ENCODE measurements around the gene ANTXR1.

The ANTXR1 gene

GRCh38 chr2:69247583-69247982 is 234.6 kb downstream of the ANTXR1 start:
- Histone ChIP-seq H3K18ac (ENCODE audit: low read depth in 1 of 2, low read length in 2 of 2) (peak overlapping the region in 1 of 2 experiments; percentile 1), H3K27ac (ENCODE audit: low read length, poor library complexity, severe bottlenecking) (no peak overlapping the region), H3K79me1 (replicated peaks; ENCODE audit: low read length, poor library complexity, severe bottlenecking) (no peaks in the 10 kb centered on the region), H3K4me1 (ENCODE audit: control insufficient read depth, insufficient read depth, low read depth, low read length) (no peaks in the 10 kb centered on the region), H3K4me2 (ENCODE audit: low read length, poor library complexity, severe bottlenecking) (no peak overlapping the region), H3K27me3 (ENCODE audit: control insufficient read depth in 1 of 2, insufficient read depth in 1 of 2, low read length in 2 of 2) (no peaks in the 10 kb centered on the region), H4K91ac (ENCODE audit: low read length) (no peak overlapping the region), H2AK5ac (ENCODE audit: low read length, severe bottlenecking) (no peak overlapping the region), H3K9me3 (ENCODE audit: control insufficient read depth, low read length) (no peaks in the 10 kb centered on the region), H3K23ac (ENCODE audit: low read length in 2 of 2) (no peak overlapping the region), H3K4ac (ENCODE audit: low read depth in 1 of 2, low read length in 2 of 2) (no peak overlapping the region), H3K36me3 (ENCODE audit: control insufficient read depth in 1 of 2, insufficient read depth in 2 of 2, low read depth in 1 of 2, low read length in 2 of 2) (peaks cover 24 to 30% of the 10 kb centered on the region in 2 experiments), H3K14ac (ENCODE audit: low read length in 2 of 2) (no peak overlapping the region), H2BK5ac (ENCODE audit: low read depth, low read length, poor library complexity, severe bottlenecking) (no peak overlapping the region), H3K9ac (ENCODE audit: low read length) (no peak overlapping the region), H2BK15ac (ENCODE audit: low read depth, poor library complexity, severe bottlenecking) (no peak overlapping the region), H2AFZ (ENCODE audit: low read depth, low read length) (no peak overlapping the region), H4K8ac (ENCODE audit: low read length) (no peak overlapping the region), H3K4me3 (ENCODE audit: insufficient read depth in 1 of 2, low read depth in 1 of 2, low read length in 2 of 2) (no peak overlapping the region), H2BK120ac (ENCODE audit: low read depth, low read length) (no peak overlapping the region), H2BK12ac (ENCODE audit: low read length in 2 of 2) (peak overlapping the region in 1 of 2 experiments; percentile 7)
- WGBS: 96% methylated on average over 9 of the region's 9 CpGs
- DNase-seq: no peak

DNA sequence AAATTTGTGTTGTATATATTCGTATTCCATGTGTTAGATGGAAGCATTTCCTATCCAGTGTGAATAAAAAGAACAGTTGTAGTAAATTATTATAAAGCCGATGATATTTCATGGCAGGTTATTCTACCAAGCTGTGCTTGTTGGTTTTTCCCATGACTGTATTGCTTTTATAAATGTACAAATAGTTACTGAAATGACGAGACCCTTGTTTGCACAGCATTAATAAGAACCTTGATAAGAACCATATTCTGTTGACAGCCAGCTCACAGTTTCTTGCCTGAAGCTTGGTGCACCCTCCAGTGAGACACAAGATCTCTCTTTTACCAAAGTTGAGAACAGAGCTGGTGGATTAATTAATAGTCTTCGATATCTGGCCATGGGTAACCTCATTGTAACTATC is 235.3 kb downstream of the ANTXR1 start:
- Histone ChIP-seq H3K4me1 (ENCODE audit: control insufficient read depth, insufficient read depth, low read depth, low read length) (no peaks in the 10 kb centered on the region), H3K9ac (ENCODE audit: low read length) (no peak overlapping the region), H3K4me3 (ENCODE audit: insufficient read depth in 1 of 2, low read depth in 1 of 2, low read length in 2 of 2) (no peak overlapping the region), H3K36me3 (ENCODE audit: control insufficient read depth in 1 of 2, insufficient read depth in 2 of 2, low read depth in 1 of 2, low read length in 2 of 2) (peaks cover 24 to 30% of the 10 kb centered on the region in 2 experiments), H2BK15ac (ENCODE audit: low read depth, poor library complexity, severe bottlenecking) (no peak overlapping the region), H3K14ac (ENCODE audit: low read length in 2 of 2) (no peak overlapping the region), H3K4me2 (ENCODE audit: low read length, poor library complexity, severe bottlenecking) (no peak overlapping the region), H2BK5ac (ENCODE audit: low read depth, low read length, poor library complexity, severe bottlenecking) (no peak overlapping the region), H3K23ac (ENCODE audit: low read length in 2 of 2) (no peak overlapping the region), H3K9me3 (ENCODE audit: control insufficient read depth, low read length) (no peaks in the 10 kb centered on the region), H4K91ac (ENCODE audit: low read length) (no peak overlapping the region), H3K27me3 (ENCODE audit: control insufficient read depth in 1 of 2, insufficient read depth in 1 of 2, low read length in 2 of 2) (no peaks in the 10 kb centered on the region), H3K18ac (ENCODE audit: low read depth in 1 of 2, low read length in 2 of 2) (no peak overlapping the region), H3K79me1 (replicated peaks; ENCODE audit: low read length, poor library complexity, severe bottlenecking) (no peaks in the 10 kb centered on the region), H2BK12ac (ENCODE audit: low read length in 2 of 2) (no peak overlapping the region), H3K27ac (ENCODE audit: low read length, poor library complexity, severe bottlenecking) (no peak overlapping the region), H4K8ac (ENCODE audit: low read length) (no peak overlapping the region), H2AK5ac (ENCODE audit: low read length, severe bottlenecking) (no peak overlapping the region), H3K4ac (ENCODE audit: low read depth in 1 of 2, low read length in 2 of 2) (no peak overlapping the region), H2AFZ (ENCODE audit: low read depth, low read length) (no peak overlapping the region), H2BK120ac (ENCODE audit: low read depth, low read length) (no peak overlapping the region)
- no peak for DNase-seq
- WGBS: 98% methylated on average over 2 of the region's 4 CpGs

GRCh38 chr2:69250981-69251380 is 238.0 kb downstream of the ANTXR1 start:
- H3K18ac ChIP-seq (ENCODE audit: low read depth in 1 of 2, low read length in 2 of 2): no peak overlapping the region
- no peak overlapping the region for H3K4me3 ChIP-seq (ENCODE audit: insufficient read depth in 1 of 2, low read depth in 1 of 2, low read length in 2 of 2)
- H3K4me1 ChIP-seq (ENCODE audit: control insufficient read depth, insufficient read depth, low read depth, low read length): no peaks in the 10 kb centered on the region
- H4K91ac ChIP-seq (ENCODE audit: low read length): no peak overlapping the region
- no peak overlapping the region for H3K4me2 ChIP-seq (ENCODE audit: low read length, poor library complexity, severe bottlenecking)
- no peak overlapping the region for H3K23ac ChIP-seq (ENCODE audit: low read length in 2 of 2)
- no peak overlapping the region for H4K8ac ChIP-seq (ENCODE audit: low read length)
- DNase-seq: peak; percentile 48
- H2BK120ac ChIP-seq (ENCODE audit: low read depth, low read length): no peak overlapping the region
- H3K4ac ChIP-seq (ENCODE audit: low read depth in 1 of 2, low read length in 2 of 2): no peak overlapping the region
- no peak overlapping the region for H2AFZ ChIP-seq (ENCODE audit: low read depth, low read length)
- H2BK12ac ChIP-seq (ENCODE audit: low read length in 2 of 2): no peak overlapping the region
- 50% methylated on average over 1 of the region's 1 CpG for WGBS
- H3K9me3 ChIP-seq (ENCODE audit: control insufficient read depth, low read length): no peaks in the 10 kb centered on the region
- no peak overlapping the region for H2BK5ac ChIP-seq (ENCODE audit: low read depth, low read length, poor library complexity, severe bottlenecking)
- peaks cover 9 to 23% of the 10 kb centered on the region in 2 experiments for H3K36me3 ChIP-seq (ENCODE audit: control insufficient read depth in 1 of 2, insufficient read depth in 2 of 2, low read depth in 1 of 2, low read length in 2 of 2)
- no peak overlapping the region for H2BK15ac ChIP-seq (ENCODE audit: low read depth, poor library complexity, severe bottlenecking)
- H3K79me1 ChIP-seq (replicated peaks; ENCODE audit: low read length, poor library complexity, severe bottlenecking): no peaks in the 10 kb centered on the region
- no peak overlapping the region for H3K14ac ChIP-seq (ENCODE audit: low read length in 2 of 2)
- H3K27ac ChIP-seq (ENCODE audit: low read length, poor library complexity, severe bottlenecking): no peak overlapping the region
- no peak overlapping the region for H2AK5ac ChIP-seq (ENCODE audit: low read length, severe bottlenecking)
- no peak overlapping the region for H3K9ac ChIP-seq (ENCODE audit: low read length)
- H3K27me3 ChIP-seq (ENCODE audit: control insufficient read depth in 1 of 2, insufficient read depth in 1 of 2, low read length in 2 of 2): no peaks in the 10 kb centered on the region

DNA sequence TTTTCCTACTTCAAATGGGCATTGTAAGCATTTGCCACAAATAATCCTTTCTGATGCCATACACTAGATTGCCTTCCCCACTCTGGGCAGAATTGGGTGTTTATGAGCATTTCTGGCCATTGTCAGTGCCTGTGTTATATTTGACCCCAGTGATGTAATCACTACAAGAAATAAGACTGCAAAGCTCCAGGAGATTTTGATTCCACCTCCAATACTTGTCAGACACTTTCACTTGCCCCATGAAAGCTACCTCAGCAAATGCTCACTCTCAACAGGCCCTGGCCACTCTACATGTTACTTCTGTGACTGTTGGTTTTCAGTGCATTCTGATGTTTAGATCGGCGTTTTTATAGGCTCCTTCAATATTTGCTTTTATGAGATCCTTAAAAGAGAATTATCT is 239.0 kb downstream of the ANTXR1 start:
- no peak overlapping the region for H4K91ac ChIP-seq (ENCODE audit: low read length)
- peak overlapping the region; percentile 51 for H4K8ac ChIP-seq (ENCODE audit: low read length)
- no peak overlapping the region for H2AK5ac ChIP-seq (ENCODE audit: low read length, severe bottlenecking)
- H2BK15ac ChIP-seq (ENCODE audit: low read depth, poor library complexity, severe bottlenecking): no peak overlapping the region
- no peak overlapping the region for H3K23ac ChIP-seq (ENCODE audit: low read length in 2 of 2)
- H3K4me3 ChIP-seq (ENCODE audit: insufficient read depth in 1 of 2, low read depth in 1 of 2, low read length in 2 of 2): no peak overlapping the region
- peaks cover 7 to 13% of the 10 kb centered on the region in 2 experiments for H3K36me3 ChIP-seq (ENCODE audit: control insufficient read depth in 1 of 2, insufficient read depth in 2 of 2, low read depth in 1 of 2, low read length in 2 of 2)
- H3K27ac ChIP-seq (ENCODE audit: low read length, poor library complexity, severe bottlenecking): no peak overlapping the region
- no CpG with 5 or more reads among the region's 2 CpGs for WGBS
- H3K27me3 ChIP-seq (ENCODE audit: control insufficient read depth in 1 of 2, insufficient read depth in 1 of 2, low read length in 2 of 2): no peaks in the 10 kb centered on the region
- H3K4me2 ChIP-seq (ENCODE audit: low read length, poor library complexity, severe bottlenecking): no peak overlapping the region
- no peak for DNase-seq
- H2BK120ac ChIP-seq (ENCODE audit: low read depth, low read length): no peak overlapping the region
- H3K18ac ChIP-seq (ENCODE audit: low read depth in 1 of 2, low read length in 2 of 2): peak overlapping the region; percentile 34 to 40
- H3K4ac ChIP-seq (ENCODE audit: low read depth in 1 of 2, low read length in 2 of 2): peak overlapping the region; percentile 2 to 84
- H3K14ac ChIP-seq (ENCODE audit: low read length in 2 of 2): no peak overlapping the region
- H3K9me3 ChIP-seq (ENCODE audit: control insufficient read depth, low read length): no peaks in the 10 kb centered on the region
- H3K4me1 ChIP-seq (ENCODE audit: control insufficient read depth, insufficient read depth, low read depth, low read length): no peaks in the 10 kb centered on the region
- H3K79me1 ChIP-seq (replicated peaks; ENCODE audit: low read length, poor library complexity, severe bottlenecking): no peaks in the 10 kb centered on the region
- H2BK5ac ChIP-seq (ENCODE audit: low read depth, low read length, poor library complexity, severe bottlenecking): no peak overlapping the region
- H2AFZ ChIP-seq (ENCODE audit: low read depth, low read length): no peak overlapping the region
- no peak overlapping the region for H3K9ac ChIP-seq (ENCODE audit: low read length)
- H2BK12ac ChIP-seq (ENCODE audit: low read length in 2 of 2): peak overlapping the region; percentile 21 to 79
